HG03521 (cell line): ENCODE data around the gene NADK.
"Not testable (repeated sequence)": the region's sequence is repeated elsewhere in the genome, so short reads cannot be mapped to it uniquely, and the experiment has no call there.

ENCODE experiments used
- ATAC-seq: cut with Tn5 transposase; IDR thresholded peaks from one replicate; pipeline ENCODE4 v1.9.1; 2021; ENCODE audit warnings: mild to moderate bottlenecking, moderate library complexity; ENCODE audit not compliant: unreplicated experiment

Gene NADK

DNA sequence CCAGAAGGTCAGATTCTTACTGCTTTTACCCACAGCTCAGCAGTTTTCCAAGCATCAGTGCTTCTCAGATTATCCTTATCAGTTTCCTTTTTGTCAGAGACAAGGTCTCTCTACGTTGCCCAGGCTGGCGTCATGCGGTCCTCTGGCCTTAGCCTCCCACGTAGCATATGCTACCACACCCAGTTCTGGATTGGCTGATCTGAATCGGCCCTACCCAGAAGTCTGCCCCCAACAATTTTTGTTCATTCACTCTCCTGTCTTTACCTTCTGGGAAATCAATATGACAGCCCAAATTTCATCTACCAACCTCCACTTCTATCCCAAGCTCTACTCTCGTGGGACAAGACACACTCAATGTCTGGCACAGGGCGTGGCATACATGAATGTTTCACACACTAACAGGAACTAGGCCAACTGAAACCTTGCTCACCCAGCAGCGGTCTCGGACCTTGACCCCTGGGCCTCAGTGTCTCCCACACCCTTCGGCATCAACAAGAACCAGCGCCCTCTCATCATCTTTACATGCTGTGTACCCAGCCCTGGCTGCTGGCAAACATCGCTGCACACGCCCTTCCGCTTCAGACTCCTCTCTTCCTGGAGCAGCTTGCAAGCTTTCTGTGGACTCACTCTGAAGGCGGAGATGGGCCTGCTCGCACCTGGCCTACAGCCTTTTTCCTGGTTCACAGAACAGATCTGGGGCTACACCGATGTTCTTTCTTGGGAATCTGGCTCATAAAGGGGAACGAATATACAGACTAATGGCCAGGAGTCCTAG lies 63.0 kb downstream of the NADK start:
- not testable (repeated sequence) for ATAC-seq

DNA sequence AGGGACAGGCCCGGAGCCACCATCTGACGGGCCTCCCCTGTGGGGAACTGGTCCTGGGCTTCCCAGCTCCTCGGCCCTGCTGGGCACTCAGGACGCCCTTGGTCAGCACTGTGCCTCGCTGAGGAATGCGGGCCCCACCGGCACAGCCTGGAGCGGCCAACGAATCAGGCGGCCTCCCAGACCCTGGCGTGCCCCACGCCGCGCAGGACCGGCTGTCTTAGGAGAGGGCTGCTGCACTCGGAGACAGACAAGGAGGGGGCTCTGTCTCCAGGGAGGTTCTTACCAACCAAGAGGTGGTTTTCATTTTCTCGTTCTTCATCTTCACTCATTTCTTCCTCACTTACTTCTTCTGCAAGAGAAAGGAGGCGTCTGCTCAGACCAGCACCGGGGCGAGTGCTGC lies 70.4 kb downstream of the NADK start:
- ATAC-seq, result not testable (repeated sequence)

DNA sequence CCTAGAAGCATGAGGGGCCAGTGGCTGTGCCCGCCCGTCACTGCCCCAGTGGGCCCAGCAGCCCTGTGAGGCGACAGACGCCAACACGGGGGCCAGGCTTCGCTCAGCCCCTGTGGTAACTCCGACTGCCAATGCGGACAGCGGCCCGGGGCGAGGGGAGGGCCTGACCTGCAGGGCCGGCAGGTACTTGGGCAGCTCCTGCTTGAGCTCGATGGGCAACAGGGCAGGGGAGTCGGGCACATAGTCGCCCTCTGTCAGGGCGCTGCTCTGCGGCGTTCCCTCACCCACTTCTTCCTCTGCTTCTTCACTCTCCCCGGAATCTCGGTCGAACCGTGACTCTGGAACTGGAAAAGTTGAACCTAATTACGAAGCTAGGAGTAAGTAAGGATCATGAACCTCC lies 71.0 kb downstream of the NADK start:
- not testable (repeated sequence) for ATAC-seq

DNA sequence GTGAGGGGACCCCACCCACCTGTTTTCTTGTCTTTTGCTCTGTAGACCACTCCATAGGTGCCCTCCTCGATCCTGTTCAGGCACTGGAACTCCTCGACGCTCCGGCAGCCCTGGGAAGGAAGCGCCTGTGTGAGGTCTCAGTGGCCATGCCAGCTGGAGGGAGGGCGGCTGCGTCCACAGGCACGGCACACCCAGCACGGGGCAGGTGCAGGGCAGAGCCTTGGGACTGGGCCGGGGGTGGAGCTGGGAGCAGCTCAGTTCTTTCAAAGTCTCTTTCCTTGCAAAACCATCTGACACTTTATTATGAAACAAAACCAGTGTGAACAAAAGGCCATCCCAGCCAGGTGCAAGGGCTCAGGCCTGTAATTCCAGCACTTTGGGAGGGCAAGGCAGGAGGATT lies 72.6 kb downstream of the NADK start:
- not testable (repeated sequence) for ATAC-seq

DNA sequence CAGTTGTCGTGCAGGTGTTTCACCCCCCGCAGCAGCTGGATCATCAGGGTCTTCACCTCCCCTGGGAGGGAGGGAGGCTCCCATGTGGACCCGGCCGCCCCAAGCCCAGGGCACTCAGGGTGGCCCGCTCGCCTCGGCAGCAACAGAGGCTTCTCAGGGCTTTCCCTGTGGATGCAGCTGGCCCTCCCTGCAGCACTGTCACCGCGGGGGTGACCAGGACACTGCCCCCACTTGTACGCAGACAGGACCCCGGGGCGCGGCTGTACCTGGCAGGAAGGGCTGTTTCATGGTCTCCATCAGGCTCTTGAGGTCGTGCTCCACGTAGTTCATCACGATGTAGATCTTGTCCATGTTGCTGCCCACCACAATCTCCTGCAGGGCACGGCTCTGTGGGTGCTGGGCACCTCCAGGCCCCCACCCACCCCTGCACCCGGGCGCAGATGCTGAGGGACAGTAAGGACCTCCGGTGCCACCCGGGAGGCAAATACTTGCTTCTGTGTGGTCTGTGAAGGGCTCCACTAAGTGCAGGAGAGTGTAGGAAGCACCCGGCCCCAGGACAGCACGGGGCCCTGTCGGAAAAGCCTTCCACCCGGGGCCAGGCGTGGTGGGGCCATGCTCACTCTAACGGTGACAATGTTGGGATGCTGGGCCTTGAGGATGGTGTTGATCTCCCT lies 73.8 kb downstream of the NADK start:
- not testable (repeated sequence) for ATAC-seq

DNA sequence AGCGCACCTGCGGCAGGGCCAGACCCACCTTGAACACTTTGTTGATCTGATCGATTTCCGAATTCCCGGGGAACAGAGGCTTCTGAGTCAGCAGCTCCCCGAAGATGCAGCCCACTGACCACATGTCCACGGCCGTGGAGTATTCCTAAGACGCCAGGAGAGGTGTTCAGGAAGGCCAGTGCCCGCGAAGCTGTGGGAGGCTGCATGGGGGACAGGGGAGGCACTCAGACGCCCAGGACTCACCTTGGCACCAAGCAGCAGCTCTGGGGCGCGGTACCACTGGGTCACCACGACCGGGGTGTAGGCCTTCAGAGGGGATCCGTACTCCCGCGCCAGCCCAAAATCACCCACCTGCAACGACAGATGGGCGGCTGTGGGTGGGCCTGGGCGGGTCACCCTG lies 74.5 kb downstream of the NADK start:
- ATAC-seq, result no peak

DNA sequence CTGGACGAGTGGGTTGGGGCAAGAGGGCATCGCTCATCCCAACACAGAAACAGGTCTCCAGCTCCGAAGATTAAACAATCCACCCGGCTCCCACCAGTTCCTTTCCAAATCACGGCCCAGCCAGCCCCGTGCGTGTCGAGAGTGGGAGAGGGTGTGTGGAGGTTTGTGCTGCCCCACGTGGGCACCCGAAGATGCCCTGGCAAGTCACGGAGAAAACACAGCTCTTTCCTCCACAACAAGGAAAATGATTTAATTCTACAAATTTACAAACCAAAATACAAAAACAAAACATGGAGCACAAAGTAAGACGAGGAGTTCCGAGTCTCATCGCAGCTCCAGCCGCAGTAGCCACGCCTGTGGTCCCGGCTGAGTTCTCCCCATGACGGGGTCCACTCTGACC lies 75.8 kb downstream of the NADK start:
- not testable (repeated sequence) for ATAC-seq
